ENCODE results near the gene RTN4.

- no peak for TF ChIP-seq CTCF (IDR thresholded peaks at IDR 0.05)
- no peak for TF ChIP-seq POLR2A (IDR thresholded peaks at IDR 0.05)
Measured at GRCh38 chr2:55090702-55091101, 40.5 kb upstream of the RTN4 start.
